Neutrophil (primary cell): ENCODE data around the gene PROB1.
"Not testable (repeated sequence)": the region's sequence is repeated elsewhere in the genome, so short reads cannot be mapped to it uniquely, and the experiment has no call there.

Experiments
- H3K27ac ChIP-seq: fragments of 200-600 bp; sonication (generic); 2 replicates; pipeline ENCODE4 v1.5.1; 2016; ENCODE audit warnings: mild to moderate bottlenecking, moderate library complexity
- H3K27me3 ChIP-seq: fragments of 200-600 bp; sonication (generic); 2 replicates; pipeline ENCODE4 v1.6.0; 2016; ENCODE audit warnings: mild to moderate bottlenecking
- H3K36me3 ChIP-seq: fragments of 200-600 bp; sonication (generic); 2 replicates; pipeline ENCODE4 v1.5.1; 2017
- H3K4me1 ChIP-seq, 2 experiments: fragments of 200-600 bp in 1 of 2; sonication (generic) in 1 of 2; 1 replicate in 1 of 2; 2 replicates in 1 of 2; pipeline versions ENCODE4 v1.5.1 to v1.6.1; 2013 to 2016; ENCODE audit warnings: low read depth in 1 of 2, low read length in 1 of 2, mild to moderate bottlenecking in 1 of 2, moderate library complexity in 1 of 2; ENCODE audit not compliant: control insufficient read depth in 1 of 2, insufficient read depth in 1 of 2
- H3K4me3 ChIP-seq, 2 experiments: fragments of 200-600 bp in 1 of 2; sonication (generic) in 1 of 2; 1 replicate in 1 of 2; 2 replicates in 1 of 2; pipeline ENCODE4 v1.5.1; 2013 to 2016; ENCODE audit warnings: low read depth in 1 of 2, low read length in 1 of 2, mild to moderate bottlenecking in 1 of 2, moderate library complexity in 1 of 2
- H3K9me3 ChIP-seq: fragments of 200-600 bp; sonication (generic); 2 replicates; pipeline ENCODE4 v1.5.1; 2016
- TF ChIP-seq, protein P1 (sequence below): fragments of 200-600 bp; sonication (generic); IDR thresholded peaks from 2 replicates; pipeline ENCODE4 v1.5.1; 2016; ENCODE audit warnings: antibody characterized with exemption

The PROB1 gene

DNA sequence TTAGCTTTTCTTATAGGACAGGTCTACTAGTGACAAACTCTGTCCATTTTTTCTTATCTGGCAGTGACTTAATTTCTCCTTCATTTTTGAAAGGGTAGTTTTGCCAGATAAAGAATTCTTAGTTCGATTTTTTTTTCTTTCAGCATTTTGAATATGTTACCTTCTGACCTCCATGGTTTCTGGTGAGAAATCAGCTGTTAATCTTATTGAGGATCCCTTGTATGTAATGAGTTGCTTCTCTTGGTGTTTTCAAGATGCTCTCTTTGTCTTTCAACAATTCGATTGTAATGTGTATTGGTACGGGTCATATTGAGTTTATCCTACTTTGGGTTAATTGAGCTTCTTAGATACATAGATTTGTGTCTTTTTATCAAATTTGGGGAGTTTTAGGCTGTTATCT, 40.7 kb downstream of the PROB1 start:
- no peak overlapping the region for H3K27ac ChIP-seq
- H3K36me3 ChIP-seq: peaks cover 13% of the 10 kb centered on the region
- H3K4me1 ChIP-seq: no peaks in the 10 kb centered on the region
- no peak overlapping the region for H3K4me3 ChIP-seq
- H3K27me3 ChIP-seq: no peaks in the 10 kb centered on the region
- no peaks in the 10 kb centered on the region for H3K9me3 ChIP-seq
- TF ChIP-seq, protein P1, sequence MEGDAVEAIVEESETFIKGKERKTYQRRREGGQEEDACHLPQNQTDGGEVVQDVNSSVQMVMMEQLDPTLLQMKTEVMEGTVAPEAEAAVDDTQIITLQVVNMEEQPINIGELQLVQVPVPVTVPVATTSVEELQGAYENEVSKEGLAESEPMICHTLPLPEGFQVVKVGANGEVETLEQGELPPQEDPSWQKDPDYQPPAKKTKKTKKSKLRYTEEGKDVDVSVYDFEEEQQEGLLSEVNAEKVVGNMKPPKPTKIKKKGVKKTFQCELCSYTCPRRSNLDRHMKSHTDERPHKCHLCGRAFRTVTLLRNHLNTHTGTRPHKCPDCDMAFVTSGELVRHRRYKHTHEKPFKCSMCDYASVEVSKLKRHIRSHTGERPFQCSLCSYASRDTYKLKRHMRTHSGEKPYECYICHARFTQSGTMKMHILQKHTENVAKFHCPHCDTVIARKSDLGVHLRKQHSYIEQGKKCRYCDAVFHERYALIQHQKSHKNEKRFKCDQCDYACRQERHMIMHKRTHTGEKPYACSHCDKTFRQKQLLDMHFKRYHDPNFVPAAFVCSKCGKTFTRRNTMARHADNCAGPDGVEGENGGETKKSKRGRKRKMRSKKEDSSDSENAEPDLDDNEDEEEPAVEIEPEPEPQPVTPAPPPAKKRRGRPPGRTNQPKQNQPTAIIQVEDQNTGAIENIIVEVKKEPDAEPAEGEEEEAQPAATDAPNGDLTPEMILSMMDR: no peak

DNA sequence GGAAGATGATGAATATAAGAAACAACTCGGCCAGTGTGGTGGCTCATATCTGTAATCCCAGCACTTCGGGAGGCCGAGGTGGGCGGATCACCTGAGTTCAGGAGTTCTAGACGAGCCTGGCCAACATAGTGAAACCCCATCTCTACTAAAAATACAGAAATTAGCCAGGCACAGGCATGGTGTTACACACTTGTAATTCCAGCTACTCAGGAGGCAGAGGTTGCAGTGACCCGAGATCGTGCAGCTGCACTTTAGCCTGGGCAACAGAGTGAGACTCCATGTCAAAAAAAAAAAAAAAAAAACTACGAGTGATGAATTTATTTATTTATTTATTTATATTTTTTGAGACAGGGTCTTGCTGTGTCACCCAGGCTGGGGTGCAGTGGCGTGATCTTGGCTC, 47.0 kb downstream of the PROB1 start:
- not testable (repeated sequence) for H3K4me3 ChIP-seq, H3K36me3 ChIP-seq, H3K27ac ChIP-seq, H3K9me3 ChIP-seq, H3K27me3 ChIP-seq
- peaks cover 7 to 17% of the 10 kb centered on the region in 2 experiments for H3K4me1 ChIP-seq

DNA sequence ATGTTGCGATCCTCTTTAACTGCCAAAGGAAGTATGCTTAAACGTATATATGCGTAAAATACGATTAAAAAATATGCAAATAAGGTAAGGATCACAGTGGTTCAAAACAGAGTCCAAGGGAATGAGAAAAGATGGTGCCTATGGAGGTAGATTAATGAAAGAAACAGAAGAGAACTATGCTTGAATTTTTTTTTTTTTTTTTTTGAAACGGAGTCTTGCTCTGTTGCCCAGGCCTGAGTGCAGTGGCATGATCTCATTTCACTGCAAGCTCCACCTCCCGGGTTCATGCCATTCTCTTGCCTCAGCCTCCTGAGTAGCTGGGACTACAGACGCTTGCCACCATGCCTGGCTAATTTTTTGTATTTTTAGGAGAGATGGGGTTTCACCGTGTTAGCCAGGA, 49.5 kb downstream of the PROB1 start:
- H3K9me3 ChIP-seq, H3K27me3 ChIP-seq, H3K4me3 ChIP-seq, H3K36me3 ChIP-seq, H3K27ac ChIP-seq: not testable (repeated sequence)
- H3K4me1 ChIP-seq: peaks cover 22 to 31% of the 10 kb centered on the region in 2 experiments

DNA sequence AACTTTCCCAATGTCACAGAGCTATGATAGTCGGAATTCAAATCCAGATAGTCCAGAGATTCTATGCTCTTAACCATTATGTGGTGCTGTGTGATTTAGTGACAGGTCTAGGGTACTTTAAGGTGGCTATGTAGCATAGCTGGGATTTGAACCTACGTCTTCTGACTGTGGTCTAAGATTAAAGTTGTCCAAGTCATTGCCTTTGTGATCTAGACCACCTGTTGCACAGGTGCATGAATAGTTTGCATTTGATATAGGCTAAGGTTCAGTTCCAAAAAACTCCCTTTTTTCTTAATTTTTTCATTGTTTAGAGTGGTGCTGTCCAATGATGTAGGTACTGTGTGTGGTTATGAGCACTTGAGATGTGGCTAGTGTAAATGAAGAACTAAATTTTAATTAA, 50.7 kb downstream of the PROB1 start:
- no peaks in the 10 kb centered on the region for H3K9me3 ChIP-seq
- no peaks in the 10 kb centered on the region for H3K27me3 ChIP-seq
- no peak overlapping the region for H3K27ac ChIP-seq
- no peaks in the 10 kb centered on the region for H3K36me3 ChIP-seq
- H3K4me3 ChIP-seq: no peak overlapping the region
- peaks cover 22 to 31% of the 10 kb centered on the region in 2 experiments for H3K4me1 ChIP-seq
- TF ChIP-seq, protein P1: no peak

DNA sequence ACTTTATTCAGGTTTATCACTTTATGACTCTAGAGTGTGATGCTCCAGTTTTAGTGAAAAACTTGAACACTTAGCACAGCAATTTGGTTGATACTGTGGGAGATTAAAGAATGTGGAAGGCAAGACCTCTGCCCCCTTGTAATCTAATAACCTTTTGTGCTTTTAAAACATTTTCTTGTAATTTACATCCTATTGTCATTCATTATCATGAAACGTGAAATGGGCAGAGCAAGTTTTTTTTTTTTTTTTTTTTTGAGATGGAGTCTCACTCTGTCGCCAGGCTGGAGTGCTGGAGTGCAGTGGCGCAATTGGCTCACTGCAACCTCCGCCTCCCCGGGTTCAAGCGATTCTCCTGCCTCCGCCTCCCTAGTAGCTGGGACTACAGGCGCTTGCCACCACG, 51.4 kb downstream of the PROB1 start:
- TF ChIP-seq, protein P1: no peak
- H3K27ac ChIP-seq: peak overlapping the region; percentile 99
- H3K9me3 ChIP-seq: no peaks in the 10 kb centered on the region
- H3K36me3 ChIP-seq: no peaks in the 10 kb centered on the region
- H3K4me1 ChIP-seq: peaks cover 22 to 31% of the 10 kb centered on the region in 2 experiments
- H3K27me3 ChIP-seq: no peaks in the 10 kb centered on the region
- H3K4me3 ChIP-seq: peak overlapping the region; percentile 90 to 91

DNA sequence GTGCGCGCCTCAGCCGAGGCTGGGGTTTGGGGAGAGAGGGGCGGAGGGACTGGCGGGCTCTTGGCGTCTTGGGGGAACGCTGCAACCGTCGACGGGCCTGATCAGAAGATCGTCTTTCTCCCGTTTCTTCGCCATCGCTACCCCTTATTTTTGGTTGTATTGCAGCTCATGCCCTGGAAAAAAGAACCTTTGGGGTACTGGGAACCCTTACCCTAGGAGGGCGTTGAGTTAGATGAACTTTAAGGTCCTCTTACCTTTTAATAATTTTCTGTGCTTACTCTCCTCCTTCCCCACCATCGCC, 52.5 kb downstream of the PROB1 start:
- H3K27me3 ChIP-seq: no peaks in the 10 kb centered on the region
- H3K27ac ChIP-seq: peak overlapping the region; percentile 99
- peaks cover 22 to 31% of the 10 kb centered on the region in 2 experiments for H3K4me1 ChIP-seq
- no peaks in the 10 kb centered on the region for H3K36me3 ChIP-seq
- H3K9me3 ChIP-seq: no peaks in the 10 kb centered on the region
- H3K4me3 ChIP-seq: peak overlapping the region; percentile 90 to 91
- TF ChIP-seq, protein P1: no peak
